ENCODE measurements around the gene TMPRSS9.

DNA sequence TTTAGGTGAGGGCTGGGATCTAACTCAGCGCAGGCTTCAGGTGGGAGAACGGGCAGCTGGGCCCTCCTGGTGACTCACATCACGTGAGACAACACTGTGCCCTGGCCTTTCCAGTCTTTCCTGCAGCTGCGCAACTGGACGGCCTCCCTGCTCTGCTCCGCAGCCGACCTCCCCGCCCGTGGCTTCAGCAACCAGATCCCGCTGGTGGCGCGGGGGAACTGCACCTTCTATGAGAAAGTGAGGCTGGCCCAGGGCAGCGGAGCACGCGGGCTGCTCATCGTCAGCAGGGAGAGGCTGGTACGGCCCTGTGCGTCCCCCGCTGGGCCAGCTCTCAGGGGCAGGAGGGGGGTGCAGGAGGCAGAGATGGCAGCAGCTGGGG, 22.7 kb upstream of the TMPRSS9 start:
- no peak for TF ChIP-seq EGR1 (IDR thresholded peaks at IDR 0.05)
- TF ChIP-seq CREB1 (IDR thresholded peaks at IDR 0.05; ENCODE audit: low read depth) = no peak
- no peak for TF ChIP-seq TAF1 (IDR thresholded peaks at IDR 0.05; ENCODE audit: low read depth)
- no peak for TF ChIP-seq YY1 (IDR thresholded peaks at IDR 0.05; ENCODE audit: low read depth)
- TF ChIP-seq TEAD4 (IDR thresholded peaks at IDR 0.05) = no peak
- TF ChIP-seq ZBTB7A (IDR thresholded peaks at IDR 0.05; ENCODE audit: low read depth) = no peak
- TF ChIP-seq EP300 (IDR thresholded peaks at IDR 0.05; ENCODE audit: borderline replicate concordance) = no peak
- TF ChIP-seq, protein P1, sequence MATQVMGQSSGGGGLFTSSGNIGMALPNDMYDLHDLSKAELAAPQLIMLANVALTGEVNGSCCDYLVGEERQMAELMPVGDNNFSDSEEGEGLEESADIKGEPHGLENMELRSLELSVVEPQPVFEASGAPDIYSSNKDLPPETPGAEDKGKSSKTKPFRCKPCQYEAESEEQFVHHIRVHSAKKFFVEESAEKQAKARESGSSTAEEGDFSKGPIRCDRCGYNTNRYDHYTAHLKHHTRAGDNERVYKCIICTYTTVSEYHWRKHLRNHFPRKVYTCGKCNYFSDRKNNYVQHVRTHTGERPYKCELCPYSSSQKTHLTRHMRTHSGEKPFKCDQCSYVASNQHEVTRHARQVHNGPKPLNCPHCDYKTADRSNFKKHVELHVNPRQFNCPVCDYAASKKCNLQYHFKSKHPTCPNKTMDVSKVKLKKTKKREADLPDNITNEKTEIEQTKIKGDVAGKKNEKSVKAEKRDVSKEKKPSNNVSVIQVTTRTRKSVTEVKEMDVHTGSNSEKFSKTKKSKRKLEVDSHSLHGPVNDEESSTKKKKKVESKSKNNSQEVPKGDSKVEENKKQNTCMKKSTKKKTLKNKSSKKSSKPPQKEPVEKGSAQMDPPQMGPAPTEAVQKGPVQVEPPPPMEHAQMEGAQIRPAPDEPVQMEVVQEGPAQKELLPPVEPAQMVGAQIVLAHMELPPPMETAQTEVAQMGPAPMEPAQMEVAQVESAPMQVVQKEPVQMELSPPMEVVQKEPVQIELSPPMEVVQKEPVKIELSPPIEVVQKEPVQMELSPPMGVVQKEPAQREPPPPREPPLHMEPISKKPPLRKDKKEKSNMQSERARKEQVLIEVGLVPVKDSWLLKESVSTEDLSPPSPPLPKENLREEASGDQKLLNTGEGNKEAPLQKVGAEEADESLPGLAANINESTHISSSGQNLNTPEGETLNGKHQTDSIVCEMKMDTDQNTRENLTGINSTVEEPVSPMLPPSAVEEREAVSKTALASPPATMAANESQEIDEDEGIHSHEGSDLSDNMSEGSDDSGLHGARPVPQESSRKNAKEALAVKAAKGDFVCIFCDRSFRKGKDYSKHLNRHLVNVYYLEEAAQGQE (IDR thresholded peaks at IDR 0.05; ENCODE audit: low read depth) = no peak
- TF ChIP-seq, protein P2, sequence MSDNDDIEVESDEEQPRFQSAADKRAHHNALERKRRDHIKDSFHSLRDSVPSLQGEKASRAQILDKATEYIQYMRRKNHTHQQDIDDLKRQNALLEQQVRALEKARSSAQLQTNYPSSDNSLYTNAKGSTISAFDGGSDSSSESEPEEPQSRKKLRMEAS (IDR thresholded peaks at IDR 0.05) = no peak
- TF ChIP-seq RAD21 (IDR thresholded peaks at IDR 0.05; ENCODE audit: low read depth) = no peak
- TF ChIP-seq FOXM1 (IDR thresholded peaks at IDR 0.05; ENCODE audit: borderline replicate concordance, low read depth) = no peak
- TF ChIP-seq CEBPB (IDR thresholded peaks at IDR 0.05) = no peak
- TF ChIP-seq NFIC (IDR thresholded peaks at IDR 0.05) = no peak
- no peak for TF ChIP-seq TCF12 (IDR thresholded peaks at IDR 0.05; ENCODE audit: low read depth)

Measured in Ishikawa (cell line).